NCI-H748 (cell line): Measurements from ENCODE around the gene CCN5.

Source experiments
- DNase-seq: peaks from one replicate; lab custom pipeline; 2025; ENCODE audit not compliant: unreplicated experiment; lab: John Stamatoyannopoulos, UW

Gene CCN5

DNA sequence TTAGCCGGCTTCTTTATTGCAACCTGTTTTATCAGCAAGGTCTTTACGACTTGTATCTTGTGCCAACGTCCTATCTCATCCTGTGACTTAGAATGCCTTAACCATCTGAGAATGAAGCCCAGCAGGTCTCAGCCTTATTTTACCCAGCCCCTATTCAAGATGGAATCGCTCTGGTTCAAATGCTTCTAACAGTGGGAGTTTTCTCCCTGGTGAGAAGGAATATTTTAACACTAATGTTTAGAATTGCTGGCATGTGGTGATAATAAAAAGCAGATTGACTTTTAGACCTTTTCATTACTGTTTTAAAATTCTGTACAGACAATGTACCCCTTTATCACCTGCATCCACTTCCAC is 20.6 kb downstream of the CCN5 start:
- DNase-seq: no peak

DNA sequence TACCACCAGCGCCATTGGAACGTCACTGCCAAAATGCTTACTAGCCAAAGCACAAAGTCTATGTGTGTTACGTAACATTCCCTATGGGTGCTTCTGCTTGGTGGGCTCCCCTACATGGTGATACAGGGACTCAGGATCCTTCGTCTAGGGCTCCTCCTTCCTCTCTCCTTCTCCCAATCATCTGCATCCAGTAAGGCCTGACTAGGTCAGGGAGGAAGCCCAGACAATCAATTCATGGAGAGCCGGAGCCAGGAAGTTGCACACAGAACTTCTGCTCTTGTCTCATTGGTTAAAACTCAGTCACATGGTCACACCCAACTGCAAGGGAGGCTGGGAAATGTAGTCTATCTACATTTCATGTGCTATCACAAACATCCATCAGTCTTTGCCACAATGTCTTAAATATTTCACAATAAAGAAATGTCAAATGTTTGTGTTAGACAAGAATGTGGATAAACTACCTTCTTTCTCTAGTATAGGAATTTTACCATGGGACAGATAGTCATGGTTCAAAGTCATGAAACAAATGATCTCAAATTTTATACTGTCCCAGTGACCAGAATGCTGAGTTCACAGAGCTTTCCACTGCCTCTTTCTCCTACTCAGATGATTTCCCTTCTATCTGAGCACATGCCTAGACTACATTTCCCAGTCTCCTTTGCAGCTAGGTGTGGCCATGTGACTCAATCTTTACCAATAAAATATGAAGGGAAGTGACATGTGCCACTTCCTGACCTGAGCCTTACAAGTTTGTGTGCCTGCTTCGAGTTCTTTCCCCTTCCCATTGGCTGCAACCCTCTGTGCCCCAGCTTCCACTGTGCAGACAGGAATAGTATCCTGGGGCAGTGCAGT is 21.2 kb downstream of the CCN5 start:
- DNase-seq: peak; percentile 19

DNA sequence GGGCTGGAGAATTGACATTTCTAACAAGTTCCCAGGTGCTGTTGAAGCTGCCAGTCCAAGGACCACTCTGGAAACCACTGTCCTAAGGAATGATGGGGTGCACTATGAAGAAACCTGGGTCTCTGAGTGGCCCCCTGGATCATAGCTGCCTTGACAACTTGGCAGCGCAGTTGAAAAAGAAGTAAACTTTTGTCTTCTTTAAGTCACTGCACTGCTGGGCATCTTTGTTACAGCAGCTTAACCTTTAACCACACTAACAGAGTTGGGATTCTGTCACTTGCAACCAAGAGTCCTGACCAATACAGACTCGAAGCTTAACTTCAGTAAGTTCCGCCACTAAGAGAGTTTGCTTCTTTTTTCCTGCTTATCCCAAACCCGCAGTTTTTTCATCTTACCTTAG is 21.9 kb downstream of the CCN5 start:
- DNase-seq: no peak

DNA sequence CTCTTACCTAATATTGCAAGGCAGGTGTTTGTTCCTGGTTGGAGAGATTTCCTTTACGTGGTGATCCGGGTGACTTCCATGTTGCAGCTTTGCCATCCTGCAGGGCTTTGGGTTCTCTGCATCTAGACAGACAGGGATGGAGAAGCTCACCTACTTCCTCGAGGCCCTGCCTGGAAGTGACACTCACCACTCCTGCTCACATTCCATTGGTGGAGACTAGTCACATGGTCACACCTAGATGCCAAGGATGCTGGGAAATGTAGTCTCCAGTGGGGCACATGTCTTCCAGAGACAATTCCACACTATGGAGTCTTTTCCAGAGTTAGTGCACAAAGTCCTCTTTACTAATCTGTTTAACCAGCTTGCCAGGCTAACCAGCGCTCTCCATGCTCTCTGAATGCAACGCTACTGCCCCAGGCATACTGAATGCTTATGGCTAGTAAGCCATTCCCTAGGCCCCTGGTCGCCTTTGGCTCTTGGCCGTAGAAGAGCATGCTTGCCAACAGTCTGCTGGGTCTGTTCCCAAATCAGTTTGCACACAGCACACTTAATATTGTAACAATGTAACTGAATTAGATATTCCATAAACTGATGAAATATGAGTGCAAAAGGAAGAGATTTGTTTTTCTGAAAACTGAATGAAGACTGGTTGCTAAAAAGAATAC is 23.8 kb downstream of the CCN5 start:
- peak; percentile 61 for DNase-seq

DNA sequence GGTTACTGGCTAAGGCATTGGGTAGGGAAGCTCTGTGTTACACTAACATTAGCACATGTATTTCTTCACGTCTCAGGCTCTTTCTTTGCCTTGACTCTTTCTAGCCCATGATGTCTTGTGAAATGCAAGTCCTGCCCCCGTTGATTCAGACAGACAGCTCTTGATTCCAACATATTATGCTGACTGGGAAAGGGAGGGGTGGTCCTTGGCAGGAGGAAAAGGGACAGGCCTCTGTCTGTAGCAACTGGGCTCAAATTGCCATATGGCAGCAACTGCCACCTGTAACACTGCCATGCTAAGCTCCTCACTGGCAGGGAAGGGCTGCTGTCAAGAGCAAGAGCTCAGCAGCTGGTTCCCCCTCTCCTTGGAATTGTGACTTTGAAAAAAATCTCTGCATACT is 24.8 kb downstream of the CCN5 start:
- DNase-seq: no peak

DNA sequence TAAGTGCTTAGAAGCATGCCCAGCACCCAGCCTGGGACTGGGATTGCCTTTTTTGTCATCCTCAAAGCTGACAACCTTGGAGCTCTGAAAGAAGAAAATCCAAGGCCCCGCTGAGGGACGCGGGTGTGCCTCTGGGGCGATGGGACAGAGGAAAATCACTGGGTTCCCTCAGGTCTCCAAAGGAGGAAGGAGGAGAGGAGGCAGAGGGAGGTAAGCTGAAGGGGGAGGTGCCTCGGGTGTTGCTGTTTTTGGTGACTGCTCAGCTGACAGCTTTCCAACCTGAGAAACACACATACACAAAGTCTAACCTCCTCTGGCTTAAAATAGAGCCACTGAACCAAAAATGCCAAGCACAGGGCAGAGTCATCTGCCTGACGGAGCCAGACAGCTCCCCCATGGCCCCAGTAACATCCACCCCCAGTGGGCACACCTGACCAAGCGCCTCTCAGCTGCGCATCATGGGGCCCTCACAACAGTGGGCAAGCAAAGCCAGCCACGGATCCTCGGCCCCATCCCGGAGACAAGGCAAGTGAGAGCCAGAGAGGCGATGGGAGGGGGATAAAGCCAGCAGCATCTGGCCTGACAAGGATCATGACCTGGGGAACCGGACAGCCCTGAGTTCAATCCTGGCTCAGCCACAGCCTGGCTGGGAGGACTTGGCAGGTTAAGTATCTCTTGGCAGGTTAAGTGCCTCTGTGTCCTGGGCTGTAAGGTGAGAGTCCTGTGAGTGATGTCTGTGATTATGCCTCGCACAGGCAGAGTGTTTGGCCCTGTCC is 27.3 kb downstream of the CCN5 start:
- no peak for DNase-seq

DNA sequence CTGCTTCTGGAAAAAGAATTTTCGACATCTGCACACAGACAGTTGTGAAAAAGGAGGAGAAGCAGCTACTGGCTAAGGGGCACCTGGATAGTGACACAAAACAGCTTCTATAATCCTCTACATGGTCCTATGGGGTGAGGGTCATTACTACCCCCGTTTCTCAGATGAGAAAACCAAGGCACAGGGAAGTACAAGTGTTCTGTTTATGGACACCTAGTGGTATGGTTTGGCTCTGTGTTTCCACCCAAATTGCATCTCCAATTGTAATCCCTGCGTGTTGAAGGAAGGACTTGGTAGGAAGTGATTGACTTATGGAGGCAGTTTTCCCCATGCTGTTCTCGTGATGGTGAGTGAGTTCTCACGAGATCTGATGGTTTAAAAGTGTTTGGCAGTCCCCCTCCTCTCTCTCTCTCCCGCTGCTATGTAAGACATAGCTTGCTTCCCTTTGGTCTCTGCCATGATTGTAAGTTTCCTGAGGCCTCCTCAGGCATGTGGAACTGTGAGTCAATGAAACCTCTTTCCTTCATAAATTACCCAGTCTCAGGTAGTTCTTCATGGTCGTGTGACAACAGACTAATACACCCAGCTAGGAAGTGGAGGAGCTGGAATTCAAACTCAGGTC is 28.0 kb downstream of the CCN5 start:
- no peak for DNase-seq

DNA sequence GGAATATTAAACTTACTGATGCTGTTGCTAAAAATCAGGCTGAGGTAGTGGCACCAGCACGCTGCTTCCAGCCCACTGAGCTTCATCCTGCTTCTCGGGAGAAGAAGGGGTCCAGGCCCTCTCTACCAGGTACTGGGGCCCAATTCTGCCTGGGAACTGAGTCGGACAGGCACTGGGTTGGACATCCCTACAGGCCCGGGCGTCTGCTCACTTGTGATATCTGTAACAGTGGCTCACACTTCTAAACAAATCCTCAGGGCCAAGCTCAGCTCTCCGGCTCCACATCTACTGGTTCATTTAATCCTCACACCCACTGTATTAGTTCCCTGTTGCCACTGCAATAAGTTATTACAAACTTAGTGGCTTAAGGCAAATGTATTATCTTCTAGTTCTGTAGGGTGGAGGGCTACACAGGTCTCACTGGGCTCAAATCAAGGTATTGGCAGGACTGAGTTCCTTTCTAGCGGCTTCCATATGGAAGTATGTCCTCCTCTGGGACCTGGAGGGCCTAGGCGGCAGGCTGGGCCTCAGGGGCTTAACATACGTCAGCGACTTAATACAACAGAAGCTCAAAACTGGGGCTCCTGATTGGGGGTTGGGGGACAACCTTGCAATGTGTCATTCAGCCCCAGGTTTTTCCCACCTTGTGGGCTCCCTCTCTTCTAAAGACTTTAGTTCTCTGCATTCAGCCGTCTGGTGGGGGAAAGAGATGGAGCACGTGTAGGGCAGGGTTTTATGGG is 28.9 kb downstream of the CCN5 start:
- no peak for DNase-seq

DNA sequence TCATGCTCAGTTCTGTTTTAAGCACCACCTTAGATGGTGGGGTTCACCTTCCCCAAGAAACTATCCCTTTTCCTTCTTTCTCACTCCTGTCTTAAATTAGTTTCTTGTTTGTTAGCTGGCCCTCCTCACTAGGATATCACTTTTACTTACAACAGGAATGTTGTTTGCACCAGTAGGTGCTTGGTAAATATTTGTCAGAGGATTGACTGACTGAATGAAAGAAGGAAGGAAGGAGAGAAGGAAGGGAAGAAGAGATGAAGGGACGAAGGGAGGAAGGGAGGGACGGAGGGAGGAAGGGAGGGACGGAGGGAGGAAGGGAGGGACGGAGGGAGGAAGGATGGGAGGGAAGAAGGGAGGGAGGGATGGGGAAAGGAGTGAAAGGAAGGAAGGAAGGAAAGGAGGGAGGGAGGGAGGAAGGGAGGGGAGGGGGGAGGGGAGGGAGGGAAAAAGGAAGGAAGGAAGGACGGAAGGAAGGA is 30.0 kb downstream of the CCN5 start:
- DNase-seq: no peak

DNA sequence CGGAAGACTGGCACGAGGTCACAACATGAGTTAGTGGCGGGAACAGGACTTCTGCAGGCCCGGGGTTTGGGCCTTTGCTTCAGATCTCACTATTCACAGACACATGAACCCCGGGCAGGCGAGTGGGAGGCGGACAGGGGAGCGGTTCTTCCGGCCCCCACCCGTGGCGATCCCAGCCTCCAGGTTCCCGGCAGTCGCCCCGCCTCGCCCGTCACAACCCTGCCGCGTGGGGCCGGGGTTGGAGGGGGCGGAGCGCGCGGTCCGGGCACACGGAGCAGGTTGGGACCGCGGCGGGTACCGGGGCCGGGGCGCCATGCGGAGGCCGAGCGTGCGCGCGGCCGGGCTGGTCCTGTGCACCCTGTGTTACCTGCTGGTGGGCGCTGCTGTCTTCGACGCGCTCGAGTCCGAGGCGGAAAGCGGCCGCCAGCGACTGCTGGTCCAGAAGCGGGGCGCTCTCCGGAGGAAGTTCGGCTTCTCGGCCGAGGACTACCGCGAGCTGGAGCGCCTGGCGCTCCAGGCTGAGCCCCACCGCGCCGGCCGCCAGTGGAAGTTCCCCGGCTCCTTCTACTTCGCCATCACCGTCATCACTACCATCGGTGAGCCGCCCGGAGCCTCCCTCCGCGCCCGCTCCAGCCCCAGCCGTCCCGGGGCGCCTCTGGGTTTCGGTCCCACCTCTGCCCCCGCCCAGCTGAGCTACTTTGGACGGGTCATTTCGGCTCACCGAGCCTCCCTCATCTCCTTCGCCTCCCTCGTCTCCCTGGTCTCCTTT is 30.6 kb downstream of the CCN5 start, which contains the start of gene KCNK15:
Gene KCNK15, plus strand, starts transcription at position 268 of the 769 bp plus-strand sequence. Its CDS starts 46 bp downstream, at position 314.
- DNase-seq: peak; percentile 39

DNA sequence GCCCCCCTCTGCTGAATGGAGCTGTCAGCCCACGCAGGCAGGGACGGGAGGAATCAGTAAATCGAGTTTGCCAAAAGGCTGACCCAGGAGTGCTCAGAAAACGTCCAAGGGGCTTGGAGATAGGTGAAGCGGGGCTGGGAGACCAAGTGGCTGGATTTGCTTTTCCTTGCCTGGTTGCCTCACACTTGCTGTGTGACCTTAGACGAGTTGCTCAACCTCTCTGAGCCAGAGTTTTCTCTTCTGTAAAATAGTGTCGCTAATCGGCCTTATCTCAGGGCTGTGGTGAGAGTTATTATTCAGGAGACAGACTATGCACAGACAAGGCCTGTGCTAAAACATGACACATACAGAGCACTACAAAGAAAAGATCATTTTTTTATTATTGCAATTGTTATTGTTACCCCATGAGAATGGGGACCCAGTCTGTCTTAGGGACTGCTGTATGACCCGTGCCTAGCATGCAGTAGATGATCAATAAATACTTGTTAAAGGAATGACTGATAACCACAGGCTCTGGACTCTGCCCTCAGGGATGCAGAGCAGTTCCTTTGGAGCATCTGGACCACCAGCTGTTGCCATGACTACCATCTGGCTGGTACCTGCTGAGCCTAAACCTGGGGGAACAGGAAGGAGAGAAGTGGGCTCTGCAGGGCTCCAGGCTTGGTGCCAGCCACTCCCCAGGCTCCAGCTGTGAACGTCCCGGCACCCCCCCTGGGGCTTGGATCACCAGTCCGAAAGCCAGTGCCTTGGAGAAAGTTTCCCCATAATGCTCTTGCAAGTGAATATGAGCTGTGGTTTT is 31.4 kb downstream of the CCN5 start:
- DNase-seq: peak; percentile 90

DNA sequence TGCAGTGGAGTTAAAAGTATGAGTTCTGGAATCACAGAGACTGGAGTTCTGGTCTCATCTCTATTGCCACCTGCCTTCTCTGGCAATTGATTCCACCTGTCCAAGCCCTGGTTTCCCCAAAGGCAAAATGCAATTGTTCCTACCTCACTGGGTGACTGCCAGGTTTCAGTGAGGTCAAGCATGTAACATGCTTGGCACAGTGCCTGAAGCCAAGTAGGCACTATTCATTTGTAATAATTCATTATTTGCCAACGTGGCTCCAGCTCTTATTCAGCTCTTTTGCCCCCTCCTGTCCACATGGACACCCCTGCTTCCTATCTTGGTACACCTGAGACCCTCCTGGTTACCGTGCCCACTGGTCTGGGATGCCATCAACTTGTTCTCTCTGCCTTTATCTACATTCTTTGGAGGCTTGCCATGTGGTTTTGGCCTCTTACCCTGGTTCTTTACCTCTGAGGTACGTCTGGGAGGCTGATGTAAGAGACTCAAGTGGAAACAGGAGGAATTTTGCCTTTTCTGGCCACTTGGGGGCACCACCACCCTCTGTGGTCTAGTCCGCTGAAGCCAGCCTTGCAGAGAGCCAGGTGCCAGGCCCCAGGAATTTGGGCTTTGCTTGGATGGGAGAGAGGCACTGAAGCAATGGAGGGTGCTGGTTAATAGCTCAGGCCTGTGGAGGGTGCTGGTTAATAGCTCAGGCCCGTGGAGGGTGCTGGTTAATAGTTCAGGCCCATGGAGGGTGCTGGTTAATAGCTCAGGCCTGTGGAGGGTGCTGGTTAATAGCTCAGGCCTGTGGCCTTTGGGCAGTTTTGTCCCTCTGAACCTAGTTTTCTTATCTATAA is 32.2 kb downstream of the CCN5 start:
- peak; percentile 90 for DNase-seq

DNA sequence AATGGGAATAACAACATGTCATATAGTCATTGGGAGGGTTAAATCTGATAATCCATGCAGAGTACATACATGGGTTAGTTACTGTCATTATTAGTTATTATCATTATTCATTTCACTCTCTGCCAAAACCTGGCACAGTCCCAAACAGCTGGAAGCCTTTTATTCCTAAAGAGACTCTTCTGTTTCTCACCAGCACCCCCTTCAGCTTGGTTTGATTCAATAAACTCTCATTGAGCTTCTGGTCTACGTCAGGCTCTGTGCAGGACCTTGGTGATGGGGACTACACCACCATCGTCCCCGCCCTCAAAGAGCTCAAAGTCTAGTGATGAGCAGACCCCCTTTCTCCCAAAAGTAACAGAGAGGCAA is 32.8 kb downstream of the CCN5 start:
- DNase-seq: peak; percentile 9

DNA sequence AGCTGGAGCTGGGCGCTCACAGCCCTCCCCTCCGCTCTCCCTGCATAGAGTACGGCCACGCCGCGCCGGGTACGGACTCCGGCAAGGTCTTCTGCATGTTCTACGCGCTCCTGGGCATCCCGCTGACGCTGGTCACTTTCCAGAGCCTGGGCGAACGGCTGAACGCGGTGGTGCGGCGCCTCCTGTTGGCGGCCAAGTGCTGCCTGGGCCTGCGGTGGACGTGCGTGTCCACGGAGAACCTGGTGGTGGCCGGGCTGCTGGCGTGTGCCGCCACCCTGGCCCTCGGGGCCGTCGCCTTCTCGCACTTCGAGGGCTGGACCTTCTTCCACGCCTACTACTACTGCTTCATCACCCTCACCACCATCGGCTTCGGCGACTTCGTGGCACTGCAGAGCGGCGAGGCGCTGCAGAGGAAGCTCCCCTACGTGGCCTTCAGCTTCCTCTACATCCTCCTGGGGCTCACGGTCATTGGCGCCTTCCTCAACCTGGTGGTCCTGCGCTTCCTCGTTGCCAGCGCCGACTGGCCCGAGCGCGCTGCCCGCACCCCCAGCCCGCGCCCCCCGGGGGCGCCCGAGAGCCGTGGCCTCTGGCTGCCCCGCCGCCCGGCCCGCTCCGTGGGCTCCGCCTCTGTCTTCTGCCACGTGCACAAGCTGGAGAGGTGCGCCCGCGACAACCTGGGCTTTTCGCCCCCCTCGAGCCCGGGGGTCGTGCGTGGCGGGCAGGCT is 35.1 kb downstream of the CCN5 start:
- no peak for DNase-seq

DNA sequence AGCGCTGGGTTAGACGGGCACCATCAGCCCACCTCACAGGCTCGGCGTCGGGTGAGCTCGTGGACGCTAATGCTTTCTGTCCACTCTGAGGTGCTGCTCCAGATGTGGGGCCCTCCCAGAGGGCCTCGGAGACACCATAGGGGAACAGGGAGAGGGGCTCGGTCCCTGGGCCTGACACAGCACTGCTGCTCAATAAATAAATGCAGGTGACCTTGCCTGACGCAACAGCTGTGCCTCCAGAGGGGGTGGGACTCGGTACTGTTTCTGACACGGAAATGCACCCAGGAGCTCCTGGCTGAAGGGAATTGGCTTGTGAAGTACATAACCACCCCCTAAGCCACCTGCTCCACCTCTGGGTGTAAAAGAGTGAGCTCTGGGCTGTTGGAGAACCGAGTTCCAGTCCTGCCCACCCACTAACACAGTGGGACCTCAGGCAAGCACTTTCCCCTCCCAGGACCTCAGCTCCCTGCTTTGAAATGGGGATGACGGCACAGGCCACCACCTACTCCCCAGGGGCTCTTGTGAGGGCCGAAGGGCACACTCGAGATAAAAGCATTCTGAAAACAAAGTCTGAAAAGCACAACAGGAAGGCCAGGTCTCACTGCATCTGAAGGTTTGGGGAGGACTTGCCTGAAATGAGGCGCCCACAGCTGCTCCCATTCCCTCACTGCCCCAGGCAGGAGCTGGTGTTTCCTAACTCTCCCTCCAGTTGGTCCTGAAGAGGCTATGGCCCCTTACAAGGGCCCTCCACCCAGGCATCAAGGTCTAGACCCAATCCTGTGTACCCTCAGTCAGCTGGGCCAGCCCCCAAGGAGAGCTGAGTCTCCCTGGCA is 37.1 kb downstream of the CCN5 start:
- DNase-seq: no peak

DNA sequence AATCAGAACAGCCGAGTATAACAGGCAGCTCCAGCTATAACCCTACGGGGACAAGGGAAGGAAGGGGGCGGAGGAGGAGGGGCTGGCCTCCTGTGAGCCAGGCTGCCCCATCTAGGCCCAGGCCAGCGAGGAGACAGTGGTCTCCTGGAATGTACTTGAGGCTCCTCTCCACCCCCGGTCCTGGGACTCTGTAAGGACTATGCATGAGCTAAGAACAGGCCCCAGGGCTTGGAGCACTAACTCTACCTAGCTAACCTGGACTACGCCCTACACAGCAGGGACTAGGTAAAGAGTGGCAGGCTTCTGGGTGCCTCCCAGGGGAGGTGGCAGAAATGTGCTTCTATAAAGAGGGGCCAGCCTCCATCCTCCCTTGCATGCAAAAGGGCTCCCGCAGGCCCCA is 39.4 kb downstream of the CCN5 start:
- DNase-seq: no peak
